ENCODE results near the gene GOLGA6C. TPM values are rescaled to one million over a fixed set of nuclear protein-coding genes. Genes with fewer than 3 reads are reported as not detected.
"Not testable (repeated sequence)": the region's sequence is repeated elsewhere in the genome, so short reads cannot be mapped to it uniquely, and the experiment has no call there.

The GOLGA6C gene
- polyA plus RNA-seq, 1 donor = not detected

DNA sequence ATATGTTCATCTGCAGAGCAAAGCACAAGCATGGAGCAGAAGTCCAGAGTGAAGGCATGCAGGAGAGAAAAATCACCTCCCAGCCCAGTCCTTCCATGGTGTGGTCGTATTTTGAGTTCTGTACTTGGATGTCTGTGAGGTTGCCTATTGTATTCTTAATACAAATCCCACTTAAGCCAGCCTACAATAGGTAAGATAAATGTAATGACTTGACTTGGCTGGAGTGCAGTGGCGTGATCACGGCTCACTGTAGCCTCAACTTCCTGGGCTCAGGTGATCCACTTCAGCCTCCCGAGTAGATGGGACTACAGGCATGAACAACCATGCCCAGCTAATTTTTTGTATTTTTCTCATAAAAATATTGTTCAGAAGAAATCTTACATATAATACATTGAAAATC lies 6.8 kb upstream of the GOLGA6C start:
- not testable (repeated sequence) for DNase-seq (ENCODE audit: low read depth)

- not testable (repeated sequence) for DNase-seq (ENCODE audit: low read depth)
Measured at GRCh38 chr15:75252285-75252684, 5.8 kb upstream of the GOLGA6C start.

DNA sequence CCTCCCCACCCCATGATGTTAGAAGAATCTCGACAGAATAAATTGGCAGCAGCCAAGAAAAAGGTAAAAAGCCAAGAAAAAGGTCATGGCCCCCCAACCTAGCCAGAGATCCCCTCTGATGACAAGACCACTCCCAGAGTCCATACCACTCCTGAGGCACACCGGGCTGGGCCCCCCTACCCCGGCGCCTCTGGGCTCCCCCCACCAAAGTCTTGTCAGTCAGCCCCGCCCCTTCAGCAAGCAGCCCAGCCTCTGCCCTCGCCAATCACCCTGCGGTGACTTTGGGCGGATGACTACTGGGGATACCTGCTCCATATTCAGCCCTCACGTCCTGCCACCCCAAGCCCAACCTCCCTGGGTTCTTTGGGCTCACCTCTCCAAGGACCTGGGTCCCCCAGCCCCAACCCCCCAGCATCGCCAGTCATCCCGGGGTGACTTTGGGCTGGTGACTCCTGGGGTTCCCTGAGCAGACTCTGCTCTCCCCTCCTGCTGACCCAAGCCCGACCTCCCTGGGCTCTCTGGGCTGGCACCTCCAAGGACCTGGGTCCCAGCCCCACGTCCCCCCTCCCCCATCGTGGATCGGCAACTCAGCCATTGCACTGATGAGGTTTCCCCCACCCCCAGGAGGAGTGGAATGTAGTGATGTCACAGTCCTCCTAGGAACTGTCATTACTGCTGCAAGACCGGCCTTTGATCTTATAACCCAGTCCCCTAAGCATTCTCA lies 648 bp downstream of the GOLGA6C start:
- DNase-seq (ENCODE audit: low read depth) = not testable (repeated sequence)

DNA sequence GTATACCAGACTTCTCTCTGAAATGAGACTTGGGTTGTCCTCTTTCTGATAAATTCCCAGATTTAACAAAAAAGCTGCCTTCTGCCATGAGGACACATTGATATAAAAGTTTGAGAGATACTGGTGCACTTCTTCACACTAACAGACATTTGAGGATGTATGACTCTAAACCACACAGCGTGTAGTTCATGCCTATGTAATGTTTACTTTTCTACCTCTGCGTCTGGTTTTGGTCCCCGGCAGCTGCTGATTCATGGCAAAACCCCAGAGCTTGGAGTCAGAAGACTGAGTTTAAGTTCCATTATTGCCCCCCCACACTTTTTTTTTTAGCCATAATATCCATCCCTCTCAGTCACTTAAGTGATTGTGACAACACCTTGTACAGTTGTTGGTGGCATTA lies 1.7 kb downstream of the GOLGA6C start:
- not testable (repeated sequence) for DNase-seq (ENCODE audit: low read depth)

GRCh38 chr15:75273751-75274359 lies 15.7 kb downstream of the GOLGA6C start:
- not testable (repeated sequence) for DNase-seq (ENCODE audit: low read depth)

GRCh38 chr15:75274509-75275107 lies 16.5 kb downstream of the GOLGA6C start:
- DNase-seq (ENCODE audit: low read depth) = not testable (repeated sequence)

DNA sequence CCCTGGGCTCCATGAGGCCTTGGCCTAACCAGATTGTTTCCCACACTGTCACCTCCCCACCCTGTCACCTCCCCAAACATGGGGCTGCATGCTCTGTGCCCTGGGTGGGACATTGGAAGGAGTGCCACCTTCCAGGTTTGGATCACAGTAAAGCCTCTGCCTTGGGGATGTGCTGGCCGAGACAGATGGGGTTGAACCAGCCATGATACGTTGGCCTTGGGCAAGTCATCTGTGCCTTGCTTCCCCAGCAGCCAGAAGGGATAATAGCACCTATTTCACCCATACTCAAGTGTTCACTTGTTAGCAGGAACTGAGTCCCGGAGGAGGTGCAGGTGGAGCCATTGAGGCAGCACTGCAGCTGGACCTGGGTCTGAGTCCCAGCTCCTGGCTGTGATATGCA lies 17.5 kb downstream of the GOLGA6C start:
- DNase-seq (ENCODE audit: low read depth) = not testable (repeated sequence)

DNA sequence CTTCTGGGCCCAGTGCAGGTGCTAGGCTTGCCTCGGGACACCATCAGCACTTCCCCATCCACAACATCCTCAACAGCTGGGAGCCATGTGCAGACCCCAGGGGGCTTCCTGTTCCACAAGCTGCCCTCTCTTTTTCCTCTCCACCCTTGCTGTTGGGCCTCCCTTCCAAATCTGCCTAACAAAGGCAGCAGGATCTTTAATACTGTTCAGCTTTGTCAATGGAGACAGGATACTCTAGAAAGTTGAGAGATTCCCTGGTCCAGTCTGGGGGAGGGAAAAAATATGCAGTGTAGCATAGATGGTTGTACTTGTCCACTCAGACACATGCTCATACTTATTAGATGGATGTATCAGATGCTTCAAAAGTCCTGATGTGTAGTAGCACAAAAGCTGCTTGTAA lies 20.4 kb downstream of the GOLGA6C start:
- not testable (repeated sequence) for DNase-seq (ENCODE audit: low read depth)

GRCh38 chr15:75282572-75282971 lies 24.4 kb downstream of the GOLGA6C start, which contains the start of gene GOLGA6D:
Gene GOLGA6D, plus strand, starts transcription at chr15:75282835. Its CDS starts 41 bp downstream, at chr15:75282876.
- not testable (repeated sequence) for DNase-seq (ENCODE audit: low read depth)

DNA sequence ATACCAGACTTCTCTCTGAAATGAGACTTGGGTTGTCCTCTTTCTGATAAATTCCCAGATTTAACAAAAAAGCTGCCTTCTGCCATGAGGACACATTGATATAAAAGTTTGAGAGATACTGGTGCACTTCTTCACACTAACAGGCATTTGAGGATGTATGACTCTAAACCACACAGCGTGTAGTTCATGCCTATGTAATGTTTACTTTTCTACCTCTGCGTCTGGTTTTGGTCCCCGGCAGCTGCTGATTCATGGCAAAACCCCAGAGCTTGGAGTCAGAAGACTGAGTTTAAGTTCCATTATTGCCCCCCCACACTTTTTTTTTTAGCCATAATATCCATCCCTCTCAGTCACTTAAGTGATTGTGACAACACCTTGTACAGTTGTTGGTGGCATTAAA lies 26.0 kb downstream of the GOLGA6C start:
- DNase-seq (ENCODE audit: low read depth) = not testable (repeated sequence)

- not testable (repeated sequence) for DNase-seq (ENCODE audit: low read depth)
Measured at GRCh38 chr15:75293660-75294059, 35.5 kb downstream of the GOLGA6C start.

GRCh38 chr15:75298541-75299310 lies 40.6 kb downstream of the GOLGA6C start:
- DNase-seq (ENCODE audit: low read depth) = not testable (repeated sequence)

DNA sequence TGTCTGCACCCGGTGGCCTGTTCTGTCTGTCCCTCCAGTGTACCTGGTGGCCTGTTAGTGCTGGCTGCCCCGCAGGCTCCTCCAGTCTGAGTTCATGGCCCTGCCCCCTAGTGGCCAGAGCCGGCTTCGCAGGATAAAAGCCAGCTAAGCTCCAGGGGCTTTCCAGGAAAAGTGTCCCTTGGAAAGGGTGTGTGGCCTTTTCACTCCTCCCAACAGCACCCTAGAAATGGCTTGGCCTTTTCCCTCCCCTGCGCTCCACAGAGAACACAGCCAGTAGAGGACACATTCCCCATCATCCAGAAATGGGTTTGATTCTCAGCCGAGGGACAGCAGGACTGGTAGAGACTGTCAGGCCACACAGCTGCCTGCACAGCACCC lies 41.2 kb downstream of the GOLGA6C start:
- not testable (repeated sequence) for DNase-seq (ENCODE audit: low read depth)

DNA sequence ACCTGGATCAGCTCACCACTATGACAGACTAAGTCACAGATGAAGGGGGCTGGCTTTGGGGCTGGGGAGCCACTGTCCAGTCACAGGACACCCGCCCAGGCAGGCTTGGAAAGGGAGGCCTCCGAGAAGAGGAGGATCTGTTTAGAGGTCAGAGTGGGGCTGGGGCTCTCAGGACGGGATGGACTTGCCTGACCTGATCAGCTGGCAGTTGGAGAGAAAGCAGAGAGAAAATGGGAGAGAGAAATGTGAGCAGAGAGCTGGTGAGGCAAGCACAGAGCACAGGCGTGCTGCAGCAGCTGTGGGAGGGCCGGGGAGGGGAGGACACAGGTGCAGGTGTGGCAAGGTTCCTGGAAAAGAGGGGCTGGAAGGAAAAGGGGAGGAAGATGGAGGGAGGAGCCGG lies 41.9 kb downstream of the GOLGA6C start:
- not testable (repeated sequence) for DNase-seq (ENCODE audit: low read depth)

- no peak for DNase-seq (ENCODE audit: low read depth)
Measured at GRCh38 chr15:75302318-75302717, 44.2 kb downstream of the GOLGA6C start.

DNA sequence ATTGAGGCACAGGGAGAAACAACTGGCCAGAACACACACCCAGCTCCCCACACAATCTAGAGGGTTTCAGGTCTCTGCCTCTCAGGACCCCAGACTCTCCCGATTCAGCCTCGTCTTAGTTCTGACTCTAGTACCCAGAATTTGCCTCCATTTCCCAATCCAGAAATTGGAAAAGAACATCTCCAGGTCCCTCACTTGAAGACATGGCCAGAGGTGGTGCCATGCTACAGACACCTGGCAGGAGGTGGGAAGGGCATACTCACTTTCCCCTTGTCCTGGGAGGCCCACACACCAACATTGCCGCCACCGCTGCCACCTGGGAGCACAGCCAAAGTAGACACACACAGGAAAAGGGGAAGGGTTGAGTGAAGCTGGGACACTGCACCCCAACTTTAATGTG lies 44.6 kb downstream of the GOLGA6C start:
- DNase-seq (ENCODE audit: low read depth) = not testable (repeated sequence)

GRCh38 chr15:75306188-75306587 lies 48.1 kb downstream of the GOLGA6C start:
- DNase-seq (ENCODE audit: low read depth) = no peak

- no peak for DNase-seq (ENCODE audit: low read depth)
Measured at GRCh38 chr15:75307778-75308390, 49.8 kb downstream of the GOLGA6C start.

DNA sequence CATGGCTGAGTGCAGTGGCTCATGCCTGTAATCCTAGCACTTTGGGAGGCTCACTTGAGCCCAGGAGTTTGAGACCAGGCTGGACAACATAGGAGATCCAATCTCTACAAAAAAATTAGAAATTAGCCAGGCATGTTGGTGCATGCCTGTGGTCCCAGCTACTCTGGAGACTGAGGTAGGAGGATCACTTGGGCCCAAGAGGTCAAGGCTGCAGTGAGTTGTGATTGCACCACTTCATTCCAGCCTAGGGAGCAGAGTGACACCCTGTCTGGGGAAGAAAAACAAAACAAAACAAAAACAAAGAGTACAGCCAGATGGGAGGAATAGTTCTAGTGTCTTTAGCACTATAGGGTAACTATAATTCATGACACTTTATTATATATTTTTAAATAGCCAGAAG lies 51.6 kb downstream of the GOLGA6C start:
- DNase-seq (ENCODE audit: low read depth) = no peak

DNA sequence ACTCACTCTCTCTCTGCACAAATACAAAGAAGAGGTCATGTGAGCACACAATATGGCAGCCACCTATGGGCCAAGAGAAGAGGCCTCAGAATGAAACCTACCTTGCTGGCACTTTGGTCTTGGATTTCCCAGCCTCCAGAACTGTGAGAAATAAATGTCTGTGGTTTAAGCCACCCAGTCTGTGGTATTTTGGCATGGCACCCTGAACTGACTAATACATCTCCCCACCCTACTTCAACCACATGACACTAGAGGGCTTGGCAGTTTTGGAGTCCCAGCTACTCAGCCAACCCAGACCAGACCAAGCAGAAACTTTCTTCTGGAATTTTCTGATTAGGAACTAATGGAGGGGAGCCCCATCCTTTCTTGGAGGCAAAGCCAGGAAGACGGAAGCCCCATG lies 54.4 kb downstream of the GOLGA6C start:
- DNase-seq (ENCODE audit: low read depth) = not testable (repeated sequence)

DNA sequence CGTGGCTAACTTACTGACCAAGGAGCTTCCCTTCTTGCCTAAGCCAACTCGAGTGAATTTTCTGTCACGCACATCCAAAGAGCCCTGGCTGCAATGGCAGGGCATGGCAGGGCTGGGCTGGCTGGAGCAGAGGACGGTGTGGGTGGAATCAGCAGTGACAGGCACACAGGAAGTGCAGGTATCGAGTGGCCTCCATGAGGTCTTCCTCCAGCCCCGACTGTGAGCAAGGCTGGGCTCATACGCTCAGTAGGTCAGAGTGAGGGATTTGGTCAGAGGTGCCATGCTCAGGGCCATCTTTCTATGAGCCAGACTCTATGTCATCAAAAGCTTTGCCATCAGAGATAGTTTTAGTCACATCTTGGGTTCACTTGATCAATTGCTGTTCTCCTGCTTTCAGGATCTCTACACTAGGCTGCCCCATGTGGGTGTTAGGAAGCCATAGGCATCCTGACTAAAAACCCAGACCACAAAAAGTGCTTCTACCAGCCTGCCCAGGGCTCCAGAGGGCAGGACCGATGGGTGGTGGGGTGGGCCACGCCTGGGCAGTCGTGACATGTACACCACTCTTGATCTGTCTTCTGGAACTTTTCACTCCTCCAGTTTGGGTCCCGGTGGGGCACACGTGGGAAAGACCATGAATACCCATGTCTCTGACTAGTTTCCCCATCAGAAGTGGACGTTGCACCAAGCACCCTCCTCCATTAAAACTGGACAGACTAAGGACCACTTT lies 55.1 kb downstream of the GOLGA6C start:
- no peak for DNase-seq (ENCODE audit: low read depth)
